ENCODE results near the gene RSKR.
"Not testable (repeated sequence)": the region's sequence is repeated elsewhere in the genome, so short reads cannot be mapped to it uniquely, and the experiment has no call there.

Gene RSKR

GRCh38 chr17:28626818-28627217, 12.8 kb upstream of the RSKR start:
- in situ Hi-C loops (cut with MboI; ENCODE audit: low pct_unique_long_range_greater_than_20kb, low sequenced_read_pairs), result no loop called here
- no peak for DNase-seq

GRCh38 chr17:28624148-28624547, 10.2 kb upstream of the RSKR start:
- in situ Hi-C loops (cut with MboI; ENCODE audit: low pct_unique_long_range_greater_than_20kb, low sequenced_read_pairs), result no loop called here
- DNase-seq, result no peak

DNA sequence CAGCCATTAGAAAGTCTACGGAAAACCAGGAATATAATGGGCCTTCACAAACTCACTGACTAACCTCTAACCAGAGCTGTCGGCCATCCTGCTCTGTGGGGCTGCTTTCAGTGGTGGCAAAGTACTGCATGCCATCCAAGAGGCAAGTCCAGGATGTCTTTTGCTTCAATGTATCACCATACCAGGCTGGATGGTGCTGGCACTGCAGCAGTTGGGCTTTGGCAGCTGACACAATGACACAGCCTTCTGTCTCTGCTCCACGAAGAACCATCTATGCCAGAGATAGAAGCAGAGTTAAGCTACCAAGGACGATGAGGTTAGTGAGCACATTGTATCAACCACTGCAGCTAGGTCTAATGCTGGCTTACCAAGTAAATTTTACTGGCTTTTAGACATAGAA, 9.7 kb upstream of the RSKR start:
- no peak for DNase-seq
- in situ Hi-C loops (cut with MboI; ENCODE audit: low pct_unique_long_range_greater_than_20kb, low sequenced_read_pairs), result no loop called here

DNA sequence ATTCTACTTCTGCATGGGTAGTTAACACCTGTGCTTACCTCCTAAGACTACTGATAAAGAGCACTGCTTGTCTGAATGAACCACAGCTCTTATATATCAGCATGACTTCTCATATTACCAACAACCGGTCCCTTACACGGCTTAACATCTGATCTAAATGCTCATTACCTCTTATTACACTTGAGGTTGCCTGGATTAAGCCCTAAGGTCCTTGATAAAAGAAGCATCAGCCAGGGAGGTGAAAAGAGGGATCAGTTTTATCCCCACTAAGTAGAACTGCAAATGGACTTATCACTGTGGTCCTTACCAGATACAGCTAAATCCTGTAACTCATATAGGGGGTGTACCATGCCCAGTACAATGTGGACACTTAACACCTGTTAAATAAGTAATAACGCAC, 8.2 kb upstream of the RSKR start:
- no peak for DNase-seq
- in situ Hi-C loops (cut with MboI; ENCODE audit: low pct_unique_long_range_greater_than_20kb, low sequenced_read_pairs), result no loop called here

DNA sequence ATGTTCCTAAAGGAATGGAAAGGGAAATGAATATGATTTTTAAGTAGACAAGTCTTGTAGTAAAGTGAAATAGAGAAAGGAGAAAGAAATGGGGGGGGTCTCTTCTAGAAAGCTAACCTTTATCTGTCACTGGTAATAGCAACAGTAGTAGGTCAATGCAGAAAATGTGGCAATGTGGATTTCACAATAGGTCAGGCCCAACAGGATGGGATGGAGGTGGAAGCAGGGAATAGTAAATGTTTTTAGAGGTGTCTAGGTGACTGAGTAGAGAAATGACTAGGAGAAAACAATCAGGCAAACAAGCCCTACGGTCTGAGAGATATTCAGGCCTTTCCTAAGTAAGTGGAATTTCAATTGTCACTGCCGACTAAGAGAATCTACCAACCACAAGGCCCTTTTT, 6.0 kb upstream of the RSKR start:
- in situ Hi-C loops (cut with MboI; ENCODE audit: low pct_unique_long_range_greater_than_20kb, low sequenced_read_pairs), result no loop called here
- no peak for DNase-seq

GRCh38 chr17:28618464-28618863, 4.5 kb upstream of the RSKR start:
- in situ Hi-C loops (cut with MboI; ENCODE audit: low pct_unique_long_range_greater_than_20kb, low sequenced_read_pairs), result no loop called here
- no peak for DNase-seq

DNA sequence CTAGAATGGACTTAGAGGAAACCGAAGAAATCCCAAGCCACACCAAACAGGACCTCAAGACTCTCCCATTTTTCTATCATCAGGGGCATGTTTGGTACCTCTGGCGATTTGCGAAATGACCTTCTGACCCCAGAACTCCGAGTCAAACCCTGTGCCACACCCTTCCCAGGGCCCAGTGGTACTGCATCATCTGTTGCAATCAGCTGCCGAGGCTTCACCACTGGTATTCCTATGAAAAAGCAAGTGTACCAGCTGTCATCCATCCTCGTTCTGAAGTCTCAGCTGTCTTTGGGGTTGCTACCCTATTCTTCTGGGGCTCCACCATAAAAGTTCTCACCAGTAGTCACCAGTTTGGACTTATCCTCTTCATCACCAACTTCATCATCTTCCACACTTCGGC, 2.3 kb upstream of the RSKR start:
- in situ Hi-C loops (cut with MboI; ENCODE audit: low pct_unique_long_range_greater_than_20kb, low sequenced_read_pairs), result no loop called here
- no peak for DNase-seq

DNA sequence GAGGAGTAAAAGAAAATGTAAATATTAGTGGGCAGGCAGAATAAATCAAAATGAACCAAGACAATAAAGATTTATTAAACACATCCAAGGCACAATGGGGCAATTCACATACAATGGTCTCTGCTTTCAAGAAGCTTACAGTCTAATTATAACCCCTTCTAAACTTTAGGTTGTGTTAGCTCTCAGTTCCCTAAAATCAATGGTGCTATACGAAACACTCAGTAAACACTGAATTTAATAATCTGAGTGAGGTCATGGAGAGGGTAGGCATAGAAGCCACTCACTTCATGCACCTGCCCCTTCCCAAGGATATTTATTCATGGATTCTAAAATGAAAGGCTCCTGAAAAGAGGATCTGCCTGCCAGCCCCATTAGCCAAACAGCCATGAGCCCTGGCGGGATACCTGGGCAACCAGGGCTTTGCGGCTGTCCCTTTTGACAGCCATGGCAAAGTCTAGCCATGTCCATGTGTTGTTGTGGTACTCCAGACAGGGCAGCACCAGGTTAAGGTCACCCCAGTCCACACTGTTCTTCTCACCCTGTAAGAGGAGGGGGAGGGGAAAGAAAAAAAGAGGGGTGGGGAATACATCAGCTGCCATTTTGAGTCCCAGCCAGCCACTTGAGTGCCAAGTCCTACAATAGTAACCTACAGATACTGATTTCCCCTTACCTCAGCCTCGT, 1.4 kb upstream of the RSKR start:
- DNase-seq, result no peak

DNA sequence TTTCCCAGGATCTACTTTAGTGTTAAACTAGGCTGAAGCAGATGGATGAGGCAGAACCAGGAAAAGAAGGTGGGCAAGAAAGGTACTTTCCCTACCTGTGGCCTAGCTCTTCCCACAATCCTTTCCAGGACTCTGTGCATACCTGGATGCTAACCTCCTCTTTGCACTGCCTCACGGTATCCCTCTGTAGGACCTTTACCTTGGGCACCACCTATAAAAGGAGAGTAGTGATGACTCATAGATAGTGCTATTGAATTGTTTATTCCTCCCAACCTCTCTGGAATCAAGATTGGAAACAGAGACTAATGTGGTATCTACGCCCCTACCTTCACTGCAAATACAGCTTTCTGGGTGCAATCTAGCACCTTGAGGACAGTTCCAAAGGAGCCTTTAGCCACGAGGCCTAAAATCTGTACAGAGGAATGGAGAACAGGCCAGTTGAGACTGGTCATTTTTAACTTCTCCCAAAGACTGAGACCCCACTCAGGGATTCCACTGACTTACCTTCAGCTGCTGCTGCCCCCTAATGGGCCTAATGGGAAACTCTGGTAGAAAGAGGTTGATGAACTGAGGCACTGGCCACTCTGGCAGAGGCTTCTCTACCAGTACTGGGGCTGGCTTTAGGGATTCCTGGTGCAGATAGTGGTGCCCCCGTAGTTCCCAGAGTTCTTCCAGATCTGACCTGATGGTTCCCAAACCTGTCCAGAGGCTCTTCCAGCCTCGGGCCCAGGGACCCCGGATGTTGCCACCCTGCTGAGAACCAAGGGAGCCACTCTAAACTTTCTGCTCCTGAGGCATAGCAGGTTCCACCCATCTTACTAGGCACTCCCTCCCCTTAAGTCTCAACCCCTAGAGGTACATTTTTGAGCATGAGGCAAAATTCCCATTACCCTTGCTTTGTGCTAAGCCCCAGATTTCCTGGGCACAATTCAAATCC, 781 bp downstream of the RSKR start:
- peak; percentile 32 for DNase-seq
- in situ Hi-C loops (cut with MboI; ENCODE audit: low pct_unique_long_range_greater_than_20kb, low sequenced_read_pairs), result no loop called here

More for the DNA sequence above, 1.4 kb upstream of the RSKR start:
- in situ Hi-C loops (cut with MboI; ENCODE audit: low pct_unique_long_range_greater_than_20kb, low sequenced_read_pairs), result no loop called here

DNA sequence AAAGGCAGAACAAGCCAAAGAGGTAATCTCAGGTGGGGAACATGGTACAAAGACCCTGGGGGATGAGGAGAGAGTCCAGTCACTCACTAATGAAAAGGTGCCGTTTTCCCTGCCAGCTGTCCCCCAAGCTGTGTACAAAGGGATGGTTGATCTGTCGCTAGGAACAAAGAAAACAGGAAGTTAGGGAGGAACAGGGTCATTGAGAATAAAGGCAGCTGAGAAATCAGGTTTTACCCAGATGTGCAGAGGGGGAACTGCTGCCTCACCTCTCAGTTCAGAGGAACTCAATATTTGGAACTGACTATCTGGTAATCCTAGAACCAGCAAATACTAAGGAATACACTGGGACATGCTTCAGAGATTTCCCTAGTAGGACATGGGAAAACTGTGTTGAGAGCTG, 1.5 kb downstream of the RSKR start:
- peak; percentile 45 for DNase-seq
- in situ Hi-C loops (cut with MboI; ENCODE audit: low pct_unique_long_range_greater_than_20kb, low sequenced_read_pairs), result no loop called here

- DNase-seq, result no peak
- in situ Hi-C loops (cut with MboI; ENCODE audit: low pct_unique_long_range_greater_than_20kb, low sequenced_read_pairs), result no loop called here
Observed at GRCh38 chr17:28610376-28610775, 3.6 kb downstream of the RSKR start.

- in situ Hi-C loops (cut with MboI; ENCODE audit: low pct_unique_long_range_greater_than_20kb, low sequenced_read_pairs); DNase-seq: not testable (repeated sequence)
Observed at GRCh38 chr17:28604031-28604430, 10.0 kb downstream of the RSKR start.

GRCh38 chr17:28599311-28600184, 14.4 kb downstream of the RSKR start:
- DNase-seq, result peak; percentile 73
- in situ Hi-C loops (cut with MboI; ENCODE audit: low pct_unique_long_range_greater_than_20kb, low sequenced_read_pairs), result no loop called here

DNA sequence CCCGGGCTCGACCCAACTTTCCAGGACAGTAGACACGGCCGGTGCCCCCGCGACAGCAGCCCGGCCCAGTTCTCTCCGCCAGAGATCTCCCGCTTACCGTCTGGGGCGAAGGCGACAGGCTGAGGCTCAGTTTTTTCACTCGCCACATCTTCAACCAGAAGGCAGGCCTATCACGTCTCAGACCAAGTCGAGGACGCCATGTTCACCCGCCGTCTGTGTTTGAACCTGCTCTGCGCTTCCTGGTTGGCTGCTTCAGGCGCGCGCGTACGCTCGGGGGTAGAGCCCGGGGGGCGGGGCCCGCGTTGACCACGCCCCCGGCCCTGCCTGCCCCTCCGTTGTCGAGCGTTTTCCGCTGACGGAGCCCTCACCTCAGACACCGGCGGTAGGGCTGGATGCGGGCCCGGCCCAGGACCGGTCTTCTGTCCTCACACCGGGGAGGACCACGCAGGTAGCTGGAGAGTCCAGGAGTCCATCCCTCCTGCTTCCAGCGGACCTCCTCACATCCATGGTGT, 15.1 kb downstream of the RSKR start, which contains the start of gene SPAG5:
Gene SPAG5, minus strand, starts transcription at position 227 of the 512 bp plus-strand sequence. Its CDS starts 79 bp downstream, at position 148.
- in situ Hi-C loops (cut with MboI; ENCODE audit: low pct_unique_long_range_greater_than_20kb, low sequenced_read_pairs), result no loop called here
- peak; percentile 98 for DNase-seq

DNA sequence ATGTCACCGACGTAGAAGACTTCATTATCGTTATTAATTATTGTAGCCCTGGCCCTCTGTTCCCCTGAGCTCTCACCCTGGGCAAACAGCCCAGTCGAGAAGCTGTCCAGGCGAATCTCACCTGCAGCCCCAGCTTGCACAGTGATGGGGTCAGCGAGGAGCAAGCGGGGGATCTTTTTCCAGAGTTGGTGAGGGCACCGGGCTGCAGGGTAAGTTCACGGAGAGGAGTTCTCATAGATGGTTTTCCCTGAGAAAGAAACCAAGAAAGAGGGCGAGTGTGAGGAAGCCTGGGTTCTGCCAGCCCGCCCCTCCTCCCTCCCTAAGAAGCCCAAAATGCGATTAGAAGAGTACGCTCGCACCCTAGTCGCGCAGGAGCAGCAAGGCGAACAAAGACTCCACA, 15.6 kb downstream of the RSKR start:
- in situ Hi-C loops (cut with MboI; ENCODE audit: low pct_unique_long_range_greater_than_20kb, low sequenced_read_pairs), result no loop called here
- DNase-seq, result no peak

GRCh38 chr17:28597606-28598383, 16.2 kb downstream of the RSKR start:
- in situ Hi-C loops (cut with MboI; ENCODE audit: low pct_unique_long_range_greater_than_20kb, low sequenced_read_pairs), result no loop called here

GRCh38 chr17:28592260-28592659, 21.7 kb downstream of the RSKR start:
- DNase-seq, result no peak
- in situ Hi-C loops (cut with MboI; ENCODE audit: low pct_unique_long_range_greater_than_20kb, low sequenced_read_pairs), result no loop called here

More at GRCh38 chr17:28597606-28598383, 16.2 kb downstream of the RSKR start:
- peak; percentile 26 for DNase-seq

- in situ Hi-C loops (cut with MboI; ENCODE audit: low pct_unique_long_range_greater_than_20kb, low sequenced_read_pairs), result no loop called here
Observed at GRCh38 chr17:28585851-28586250, 28.1 kb downstream of the RSKR start.

More at GRCh38 chr17:28585851-28586250, 28.1 kb downstream of the RSKR start:
- DNase-seq, result peak; percentile 23
